H1 (cell line): ENCODE results near the gene GTF3C2. TPM values are rescaled to one million over a fixed set of nuclear protein-coding genes. Genes with fewer than 3 reads are reported as not detected.

Source experiments
- CTCF ChIA-PET: fragments of 300-600 bp; sonication (Branson Sonifier 250); formaldehyde crosslinking; loops from one replicate; lab custom pipeline; 2021; ENCODE audit not compliant: partially characterized antibody; lab: Charles Lee
- POLR2A ChIA-PET: fragments of 300-600 bp; sonication (Branson Sonifier 250); formaldehyde crosslinking; loops from one replicate; lab custom pipeline; 2021; ENCODE audit warnings: inconsistent platforms; ENCODE audit not compliant: partially characterized antibody; lab: Charles Lee
- DNase-seq, 2 experiments: peaks; one replicate each; pipeline versions ENCODE4 v3.0.0 to v3.0.0-alpha.2; 2010 to 2022; ENCODE audit warnings: low spot score in 2 of 2, low read depth in 1 of 2, mixed read lengths in 1 of 2
- FAIRE-seq: peaks from 2 replicates; lab custom pipeline; 2011; peaks lifted over from hg19 to GRCh38; lab: Jason Lieb, UNC
- H2AFZ ChIP-seq: 2 replicates; pipeline ENCODE4 v1.8.1; 2012; ENCODE audit warnings: low read length, inconsistent platforms
- H2AK5ac ChIP-seq: 2 replicates; pipeline ENCODE4 v1.6.1; 2013; ENCODE audit warnings: low read depth, low read length
- H2BK120ac ChIP-seq: replicated peaks from 2 replicates; pipeline ENCODE3; 2013; ENCODE audit warnings: low read depth, low read length, inconsistent platforms
- H2BK12ac ChIP-seq: 2 replicates; pipeline ENCODE4 v1.6.1; 2013; ENCODE audit warnings: low read depth, low read length
- H2BK15ac ChIP-seq: 2 replicates; pipeline ENCODE4 v1.6.1; 2013; ENCODE audit warnings: low read length
- H2BK20ac ChIP-seq: 2 replicates; pipeline ENCODE4 v1.6.1; 2013; ENCODE audit warnings: low read length
- H2BK5ac ChIP-seq: 2 replicates; pipeline ENCODE4 v1.6.1; 2013; ENCODE audit warnings: low read depth, low read length
- H3K14ac ChIP-seq: 2 replicates; pipeline ENCODE4 v1.6.1; 2013; ENCODE audit warnings: inconsistent platforms; ENCODE audit not compliant: insufficient read length
- H3K18ac ChIP-seq: 2 replicates; pipeline ENCODE4 v1.6.1; 2013; ENCODE audit warnings: low read length; ENCODE audit errors: extremely low read depth
- H3K23ac ChIP-seq: 2 replicates; pipeline ENCODE4 v1.6.1; 2013; ENCODE audit warnings: inconsistent platforms; ENCODE audit not compliant: insufficient read length
- H3K23me2 ChIP-seq: 2 replicates; pipeline ENCODE4 v1.6.1; 2013; ENCODE audit warnings: low read depth, low read length
- H3K27ac ChIP-seq: 2 replicates; pipeline ENCODE4 v1.6.1; 2011; ENCODE audit warnings: low read depth, low read length, inconsistent platforms
- H3K27me3 ChIP-seq, 4 experiments: replicated peaks in 1 of 4; 1 replicate in 1 of 4; 2 replicates in 3 of 4; pipeline versions ENCODE4 v1.6.1 to v1.8.1; 2011 to 2013; ENCODE audit warnings: low read length in 3 of 4, mild to moderate bottlenecking in 3 of 4, inconsistent platforms in 2 of 4, mixed read lengths in 2 of 4, moderate library complexity in 1 of 4; ENCODE audit not compliant: control insufficient read depth in 3 of 4, insufficient read depth in 3 of 4; ENCODE audit errors: extremely low read depth in 1 of 4
- H3K36me3 ChIP-seq, 4 experiments: 2 replicates each; pipeline versions ENCODE4 v1.6.1 to v1.8.1; 2011 to 2013; ENCODE audit warnings: mild to moderate bottlenecking in 4 of 4, low read length in 3 of 4, moderate library complexity in 2 of 4, control low read depth in 1 of 4, inconsistent platforms in 1 of 4; ENCODE audit not compliant: insufficient read depth in 4 of 4, control insufficient read depth in 2 of 4
- H3K4ac ChIP-seq: replicated peaks from 2 replicates; pipeline ENCODE3; 2013; ENCODE audit warnings: low read length, low read depth, mixed read lengths, inconsistent platforms; ENCODE audit not compliant: insufficient read length
- H3K4me1 ChIP-seq, 4 experiments: replicated peaks in 1 of 4; 1 replicate in 1 of 4; 2 replicates in 3 of 4; pipeline versions ENCODE4 v1.6.1 to v1.8.1; 2011 to 2013; ENCODE audit warnings: low read length in 3 of 4, inconsistent platforms in 2 of 4, mixed read lengths in 1 of 4; ENCODE audit not compliant: insufficient read depth in 4 of 4, control insufficient read depth in 3 of 4
- H3K4me2 ChIP-seq, 2 experiments: 2 replicates each; pipeline versions ENCODE4 v1.6.1 to v1.8.1; 2011 to 2013; ENCODE audit warnings: low read depth in 2 of 2, low read length in 2 of 2, control low read depth in 1 of 2, inconsistent platforms in 1 of 2, mild to moderate bottlenecking in 1 of 2; ENCODE audit not compliant: insufficient read depth in 1 of 2
- H3K4me3 ChIP-seq, 4 experiments: fragments of 200-600, 300-600 bp in 1 of 4; sonication (generic), shearing (Covaris generic), sonication (Bioruptor Twin) in 1 of 4; 2 replicates each; pipeline versions ENCODE4 v1.5.1 to v1.8.1; 2011 to 2016; ENCODE audit warnings: low read length in 4 of 4, low read depth in 3 of 4, control low read depth in 2 of 4, inconsistent platforms in 2 of 4, mild to moderate bottlenecking in 2 of 4, mixed read lengths in 1 of 4, moderate library complexity in 1 of 4; ENCODE audit not compliant: insufficient read depth in 2 of 4; ENCODE audit errors: extremely low read depth in 1 of 4
- H3K56ac ChIP-seq: replicated peaks from 2 replicates; pipeline ENCODE3; 2013; ENCODE audit warnings: low read depth, mild to moderate bottlenecking, mixed read lengths, low read length, inconsistent platforms; ENCODE audit not compliant: insufficient read length
- H3K79me1 ChIP-seq: 2 replicates; pipeline ENCODE4 v1.6.1; 2013; ENCODE audit warnings: low read depth, low read length, control low read depth
- H3K79me2 ChIP-seq, 2 experiments: 2 replicates each; pipeline versions ENCODE4 v1.6.1 to v1.8.1; 2012 to 2013; ENCODE audit warnings: low read length in 2 of 2, mild to moderate bottlenecking in 2 of 2, inconsistent platforms in 1 of 2; ENCODE audit not compliant: insufficient read depth in 2 of 2, control insufficient read depth in 1 of 2
- H3K9ac ChIP-seq, 4 experiments: replicated peaks in 1 of 4; 1 replicate in 1 of 4; 2 replicates in 3 of 4; pipeline versions ENCODE4 v1.6.1 to v1.8.1; 2011 to 2013; ENCODE audit warnings: low read depth in 3 of 4, low read length in 3 of 4, control low read depth in 2 of 4, mild to moderate bottlenecking in 2 of 4, moderate library complexity in 2 of 4, inconsistent platforms in 1 of 4; ENCODE audit errors: extremely low read depth in 1 of 4
- H3K9me3 ChIP-seq, 2 experiments: 2 replicates each; pipeline versions ENCODE4 v1.6.1 to v1.8.1; 2012 to 2013; ENCODE audit warnings: mild to moderate bottlenecking in 2 of 2, moderate library complexity in 2 of 2, control low read depth in 1 of 2, inconsistent platforms in 1 of 2, low read depth in 1 of 2, low read length in 1 of 2, mixed read lengths in 1 of 2; ENCODE audit not compliant: insufficient read depth in 2 of 2
- H4K20me1 ChIP-seq, 2 experiments: replicated peaks in 1 of 2; 2 replicates each; pipeline versions ENCODE3 to v1.8.1; 2011 to 2013; ENCODE audit warnings: inconsistent platforms in 2 of 2, low read length in 2 of 2, mild to moderate bottlenecking in 1 of 2; ENCODE audit not compliant: insufficient read depth in 2 of 2, control insufficient read depth in 1 of 2
- H4K5ac ChIP-seq: 2 replicates; pipeline ENCODE4 v1.6.1; 2013; ENCODE audit warnings: low read length, low read depth, mixed read lengths, inconsistent platforms; ENCODE audit not compliant: insufficient read length
- H4K8ac ChIP-seq: 2 replicates; pipeline ENCODE4 v1.8.0; 2013; ENCODE audit warnings: mild to moderate bottlenecking, moderate library complexity, low read length, inconsistent platforms; ENCODE audit not compliant: insufficient read depth; ENCODE audit errors: extremely low read depth
- H4K91ac ChIP-seq: replicated peaks from 2 replicates; pipeline ENCODE3; 2013; ENCODE audit warnings: low read length, mixed read lengths, inconsistent platforms; ENCODE audit not compliant: insufficient read length
- HDAC6 ChIP-seq: IDR thresholded peaks from one replicate; pipeline ENCODE4 v1.7.1; 2012; ENCODE audit warnings: low read depth, mild to moderate bottlenecking, inconsistent platforms, low read length, moderate library complexity
- JUN ChIP-seq: IDR thresholded peaks from 2 replicates; pipeline ENCODE4 v1.6.1; 2011; ENCODE audit warnings: low read depth, mild to moderate bottlenecking, improper control_type of control experiment, low read length
- MAFK ChIP-seq: IDR thresholded peaks from 2 replicates; pipeline ENCODE4 v1.6.1; 2012; ENCODE audit warnings: low read depth, mild to moderate bottlenecking, improper control_type of control experiment, low read length
- PHF8 ChIP-seq: fragments of 200-600 bp; sonication (generic); conservative IDR thresholded peaks from 2 replicates; pipeline ENCODE4 v1.7.1; 2012; ENCODE audit warnings: low read depth, mild to moderate bottlenecking, inconsistent platforms, low read length, moderate library complexity
- RAD21 ChIP-seq, 2 experiments: IDR thresholded peaks in 1 of 2; conservative IDR thresholded peaks in 1 of 2; 2 replicates each; pipeline ENCODE4 v1.6.1; 2011; ENCODE audit warnings: low read depth in 2 of 2, low read length in 2 of 2, improper control_type of control experiment in 1 of 2, inconsistent platforms in 1 of 2, mild to moderate bottlenecking in 1 of 2, moderate library complexity in 1 of 2
- SRF ChIP-seq: IDR thresholded peaks from 2 replicates; pipeline ENCODE4 v1.6.1; 2011; ENCODE audit warnings: mild to moderate bottlenecking, low read depth, low read length, moderate library complexity
- WGBS, 2 experiments: shearing (Covaris generic) in 1 of 2; methylation state at CpG; one replicate each; pipeline versions ENCODE4 v1.1.6 to v1.1.7; 2013 to 2015; ENCODE audit warnings: low lambda C conversion rate in 2 of 2, mixed read lengths in 2 of 2, inconsistent platforms in 1 of 2, low coverage in 1 of 2, missing lambda C conversion rate in 1 of 2; ENCODE audit not compliant: insufficient replicate concordance in 2 of 2, insufficient coverage in 1 of 2, insufficient read length in 1 of 2; ENCODE audit errors: extremely low coverage in 1 of 2, missing lambda C conversion rate in 1 of 2; 5-methylcytosine and 5-hydroxymethylcytosine counted together
- polyA plus RNA-seq, 7 experiments: library from polyadenylated mRNA; depleted of rRNA in 3 of 7; stranded (reverse) in 5 of 7; unstranded in 2 of 7; fragments of >200 nt in 5 of 7; fragments of 200-250 nt in 2 of 7; gene quantifications; 1 replicate in 5 of 7; 2 replicates in 1 of 7; 4 replicates in 1 of 7; pipeline versions ENCODE4 v1.2.1 to v1.2.3, GENCODE V29; 2011 to 2013; ENCODE audit warnings: missing spikeins in 2 of 7, mixed read lengths in 2 of 7
- total RNA-seq: library from RNA; stranded (reverse); fragmentation: NEBNext Ultra II Directional; extraction: Animal tissue kit (Norgen Biotek cat#: 25700); gene quantifications from 2 replicates; pipeline ENCODE4 v1.2.1, GENCODE V29; 2021
- TF ChIP-seq, protein P1 (sequence below): IDR thresholded peaks from 2 replicates; pipeline ENCODE4 v1.6.1; 2012; ENCODE audit warnings: low read length, inconsistent platforms
- TF ChIP-seq, protein P2 (sequence below), 3 experiments: IDR thresholded peaks; 1 replicate in 2 of 3; 2 replicates in 1 of 3; pipeline versions ENCODE4 v1.5.1 to v1.6.1; 2011; ENCODE audit warnings: low read length in 3 of 3, mild to moderate bottlenecking in 3 of 3, inconsistent platforms in 2 of 3, low read depth in 1 of 3, moderate library complexity in 1 of 3; ENCODE audit not compliant: insufficient read depth in 1 of 3; ENCODE audit errors: control extremely low read depth in 1 of 3

Gene GTF3C2
- total and polyA plus RNA-seq, 2 of the 8 experiments (the other 6 are each of a cell fraction or from before 2014, with no cell fraction given): 118 to 127 TPM

DNA sequence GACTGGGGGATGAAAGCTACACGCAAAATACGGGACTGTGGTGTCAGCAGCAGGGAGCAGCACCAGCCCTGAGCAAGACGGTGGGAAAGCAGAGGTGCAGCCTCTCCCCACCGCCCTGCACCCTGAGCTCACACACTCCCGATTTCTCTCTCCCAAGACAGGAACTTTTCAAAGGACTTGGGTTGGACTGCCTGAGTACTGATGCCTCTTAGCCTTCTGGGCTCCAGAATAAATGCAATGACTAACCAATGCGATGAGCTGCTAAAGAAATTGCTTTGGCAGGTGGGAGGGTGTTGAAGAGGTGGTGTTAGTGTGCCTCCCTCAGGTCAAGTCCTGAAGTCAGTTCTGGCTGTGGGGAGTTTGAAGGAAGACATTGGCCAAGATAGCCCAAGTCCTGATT is 64.7 kb downstream of the GTF3C2 start:
- Histone ChIP-seq H3K14ac (no peak overlapping the region), H3K79me1 (no peaks in the 10 kb centered on the region), H3K56ac (no peak overlapping the region), H4K20me1 (no peaks in the 10 kb centered on the region), H3K4me3 (no peak overlapping the region), H3K4me1 (peaks cover 0 to 4% (median 2%) of the 10 kb centered on the region in 4 experiments; a peak in 3 of 7 replicates), H4K91ac (no peak overlapping the region), H3K27me3 (no peaks in the 10 kb centered on the region; a peak in 1 of 7 replicates), H3K27ac (no peak overlapping the region), H2BK15ac (no peak overlapping the region), H3K4me2 (no peak overlapping the region), H3K23me2 (no peaks in the 10 kb centered on the region), H4K5ac (no peak overlapping the region), H2AFZ (peak overlapping the region; percentile 4; the same call in 1 of the 2 replicates), H3K23ac (no peak overlapping the region), H3K79me2 (no peaks in the 10 kb centered on the region), H3K9me3 (no peaks in the 10 kb centered on the region), H3K36me3 (no peaks in the 10 kb centered on the region), H2BK5ac (no peak overlapping the region), H2AK5ac (no peak overlapping the region), H2BK12ac (no peak overlapping the region), H2BK120ac (no peak overlapping the region), H3K18ac (no peak overlapping the region), H4K8ac (no peak overlapping the region), H3K4ac (no peak overlapping the region), H2BK20ac (no peak overlapping the region), H3K9ac (no peak overlapping the region)
- ChIA-PET CTCF (interaction anchor here (0.6 to 20.2 kb wide), 30 partner anchors 9 to 354 kb away, joined by 3 to 413 read pairs (median 4); partner anchors contain the start of genes CAD, DNAJC5G, MPV17 and SLC30A3), POLR2A (interaction anchor here (0.8 to 3.9 kb wide), 14 partner anchors 9 to 89 kb away, joined by 3 to 27 read pairs (median 5); partner anchors contain the start of genes CAD, GTF3C2 and TRIM54)
- peak; percentile 80 to 87 for TF ChIP-seq RAD21 (IDR thresholded peaks at IDR 0.05 in 1 of 2, conservative IDR thresholded peaks at IDR 0.05 in 1 of 2; ENCODE audit: low read depth in 2 of 2, low read length in 2 of 2)
- TF ChIP-seq JUN: no peak
- TF ChIP-seq PHF8: no peak
- TF ChIP-seq MAFK: no peak
- TF ChIP-seq, protein P1, sequence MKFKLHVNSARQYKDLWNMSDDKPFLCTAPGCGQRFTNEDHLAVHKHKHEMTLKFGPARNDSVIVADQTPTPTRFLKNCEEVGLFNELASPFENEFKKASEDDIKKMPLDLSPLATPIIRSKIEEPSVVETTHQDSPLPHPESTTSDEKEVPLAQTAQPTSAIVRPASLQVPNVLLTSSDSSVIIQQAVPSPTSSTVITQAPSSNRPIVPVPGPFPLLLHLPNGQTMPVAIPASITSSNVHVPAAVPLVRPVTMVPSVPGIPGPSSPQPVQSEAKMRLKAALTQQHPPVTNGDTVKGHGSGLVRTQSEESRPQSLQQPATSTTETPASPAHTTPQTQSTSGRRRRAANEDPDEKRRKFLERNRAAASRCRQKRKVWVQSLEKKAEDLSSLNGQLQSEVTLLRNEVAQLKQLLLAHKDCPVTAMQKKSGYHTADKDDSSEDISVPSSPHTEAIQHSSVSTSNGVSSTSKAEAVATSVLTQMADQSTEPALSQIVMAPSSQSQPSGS: 0 out of 2 replicates have a peak, but pooled peaks have one; percentile 21
- TF ChIP-seq SRF: no peak
- TF ChIP-seq, protein P2, sequence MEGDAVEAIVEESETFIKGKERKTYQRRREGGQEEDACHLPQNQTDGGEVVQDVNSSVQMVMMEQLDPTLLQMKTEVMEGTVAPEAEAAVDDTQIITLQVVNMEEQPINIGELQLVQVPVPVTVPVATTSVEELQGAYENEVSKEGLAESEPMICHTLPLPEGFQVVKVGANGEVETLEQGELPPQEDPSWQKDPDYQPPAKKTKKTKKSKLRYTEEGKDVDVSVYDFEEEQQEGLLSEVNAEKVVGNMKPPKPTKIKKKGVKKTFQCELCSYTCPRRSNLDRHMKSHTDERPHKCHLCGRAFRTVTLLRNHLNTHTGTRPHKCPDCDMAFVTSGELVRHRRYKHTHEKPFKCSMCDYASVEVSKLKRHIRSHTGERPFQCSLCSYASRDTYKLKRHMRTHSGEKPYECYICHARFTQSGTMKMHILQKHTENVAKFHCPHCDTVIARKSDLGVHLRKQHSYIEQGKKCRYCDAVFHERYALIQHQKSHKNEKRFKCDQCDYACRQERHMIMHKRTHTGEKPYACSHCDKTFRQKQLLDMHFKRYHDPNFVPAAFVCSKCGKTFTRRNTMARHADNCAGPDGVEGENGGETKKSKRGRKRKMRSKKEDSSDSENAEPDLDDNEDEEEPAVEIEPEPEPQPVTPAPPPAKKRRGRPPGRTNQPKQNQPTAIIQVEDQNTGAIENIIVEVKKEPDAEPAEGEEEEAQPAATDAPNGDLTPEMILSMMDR (IDR thresholded peaks at IDR 0.05; ENCODE audit: control extremely low read depth in 1 of 3, insufficient read depth in 1 of 3, low read depth in 1 of 3, low read length in 3 of 3): peak; percentile 59 to 74 (median 70)
- TF ChIP-seq HDAC6: no peak
- 54% methylated on average over 6 of the region's 6 CpGs; no CpG with 5 or more reads in 1 of the 2 experiments for WGBS, 2 experiments
- DNase-seq: no peak
- peak; percentile 55 for FAIRE-seq
